Upper lobe of right lung (tissue), 1 donor: Measurements from ENCODE around the gene ARPC1B. TPM values are rescaled to one million over a fixed set of nuclear protein-coding genes. Genes with fewer than 3 reads are reported as not detected.
A peak's percentile ranks its signal among the peaks of the same experiment; 100 is the strongest.

Experiments used
- ATAC-seq: fragments of 200-7000 bp; cut with Tn5 transposase; one replicate; pipeline ENCODE4 v1.9.1; 2020; ENCODE audit warnings: mild to moderate bottlenecking, moderate library complexity
- DNase-seq: peaks from one replicate; pipeline ENCODE4 v3.0.0-alpha.2; 2020
- H3K27ac ChIP-seq: fragments of 200-600 bp; one replicate; pipeline ENCODE4 v1.8.0; 2022
- H3K27me3 ChIP-seq: fragments of 200-600 bp; one replicate; pipeline ENCODE4 v1.8.0; 2022; ENCODE audit warnings: mild to moderate bottlenecking
- H3K36me3 ChIP-seq: fragments of 200-600 bp; one replicate; pipeline ENCODE4 v1.8.0; 2022
- H3K4me1 ChIP-seq: fragments of 200-600 bp; one replicate; pipeline ENCODE4 v1.8.0; 2022
- H3K4me3 ChIP-seq: fragments of 200-600 bp; one replicate; pipeline ENCODE4 v1.8.0; 2022; ENCODE audit warnings: mild to moderate bottlenecking
- H3K9me3 ChIP-seq: fragments of 200-600 bp; one replicate; pipeline ENCODE4 v1.8.0; 2022
- CTCF ChIP-seq: fragments of 200-600 bp; IDR thresholded peaks from one replicate; pipeline ENCODE4 v1.8.0; 2022; ENCODE audit warnings: antibody characterized with exemption
- intact Hi-C: fragments of 100-400 bp; cut with DNase I; formaldehyde crosslinking; loops from one replicate; pipeline ENCODE4 v1.11.0; 2022
- total RNA-seq: library from RNA; stranded (reverse); fragmentation: NEBNext Ultra II Directional; extraction: Animal tissue kit (Norgen Biotek cat#: 25700); gene quantifications from one replicate; pipeline ENCODE4 v1.2.1, GENCODE V29; 2021
- donor health status: DM: no; HTN: yes; CAD: no; lungs with severe emphysema.

Gene ARPC1B
- total RNA-seq, 1 donor from 2014 or later = 219 TPM

- DNase-seq = no peak
- peaks cover 18% of the 10 kb centered on the region for H3K4me1 ChIP-seq
- no peak for TF ChIP-seq CTCF
- no peak overlapping the region for H3K4me3 ChIP-seq
- H3K27me3 ChIP-seq = no peaks in the 10 kb centered on the region
- intact Hi-C loops = no loop called here
- peaks cover 89% of the 10 kb centered on the region for H3K36me3 ChIP-seq
- H3K27ac ChIP-seq = no peak overlapping the region
- ATAC-seq = no peak
- H3K9me3 ChIP-seq = no peaks in the 10 kb centered on the region
These were observed 21.2 kb downstream of the ARPC1B start for GRCh38 chr7:99395616-99396327.

- Histone ChIP-seq H3K4me3 (no peak overlapping the region), H3K27me3 (no peaks in the 10 kb centered on the region), H3K27ac (no peak overlapping the region), H3K36me3 (peaks cover 87% of the 10 kb centered on the region), H3K9me3 (no peaks in the 10 kb centered on the region), H3K4me1 (peaks cover 18% of the 10 kb centered on the region)
- no peak for DNase-seq
- intact Hi-C loops = no loop called here
- no peak for TF ChIP-seq CTCF
- no peak for ATAC-seq
These were observed 22.1 kb downstream of the ARPC1B start for GRCh38 chr7:99396418-99397296.

GRCh38 chr7:99397297-99397983 lies 22.9 kb downstream of the ARPC1B start:
- Histone ChIP-seq H3K4me1 (peaks cover 13% of the 10 kb centered on the region), H3K9me3 (no peaks in the 10 kb centered on the region), H3K4me3 (no peak overlapping the region), H3K36me3 (peaks cover 86% of the 10 kb centered on the region), H3K27ac (no peak overlapping the region), H3K27me3 (no peaks in the 10 kb centered on the region)
- intact Hi-C loops = no loop called here
- DNase-seq (no peak), ATAC-seq (no peak)
- TF ChIP-seq CTCF = no peak

GRCh38 chr7:99398891-99399445 lies 24.4 kb downstream of the ARPC1B start:
- H3K9me3 ChIP-seq = no peaks in the 10 kb centered on the region
- H3K4me3 ChIP-seq = no peak overlapping the region
- peaks cover 94% of the 10 kb centered on the region for H3K36me3 ChIP-seq
- no peak for ATAC-seq
- DNase-seq = no peak
- H3K27ac ChIP-seq = no peak overlapping the region
- intact Hi-C loops = no loop called here
- H3K4me1 ChIP-seq = peaks cover 9% of the 10 kb centered on the region
- TF ChIP-seq CTCF = no peak
- no peaks in the 10 kb centered on the region for H3K27me3 ChIP-seq

GRCh38 chr7:99399597-99399996 lies 25.1 kb downstream of the ARPC1B start:
- H3K27ac ChIP-seq = no peak overlapping the region
- DNase-seq = no peak
- ATAC-seq = peak; percentile 69
- TF ChIP-seq CTCF = peak; percentile 18
- no peaks in the 10 kb centered on the region for H3K9me3 ChIP-seq
- no peaks in the 10 kb centered on the region for H3K27me3 ChIP-seq
- no peak overlapping the region for H3K4me3 ChIP-seq
- H3K4me1 ChIP-seq = peaks cover 13% of the 10 kb centered on the region
- H3K36me3 ChIP-seq = peaks cover 88% of the 10 kb centered on the region
- intact Hi-C loops = no loop called here
